Sciatic nerve (tissue), 2 donors: ENCODE results near the gene CCDC38. TPM values are rescaled to one million over a fixed set of nuclear protein-coding genes. Genes with fewer than 3 reads are reported as not detected.
A peak's percentile ranks its signal among the peaks of the same experiment; 100 is the strongest.

ENCODE experiments used
- ATAC-seq: fragments of 200-7000 bp; cut with Tn5 transposase; one replicate; pipeline ENCODE4 v1.9.1; 2020; ENCODE audit warnings: mild to moderate bottlenecking, moderate library complexity
- DNase-seq: peaks from one replicate; pipeline ENCODE4 v3.0.0-alpha.2; 2020; ENCODE audit warnings: low spot score
- intact Hi-C: fragments of 100-400 bp; cut with DNase I; formaldehyde crosslinking; loops from one replicate; pipeline ENCODE4 v1.14.2; 2022
- total RNA-seq: library from RNA; stranded (reverse); fragmentation: NEBNext Ultra II Directional; extraction: Animal tissue kit (Norgen Biotek cat#: 25700); gene quantifications from one replicate; pipeline ENCODE4 v1.2.1, GENCODE V29; 2021
- donor health status: DM: no; HTN: no; CAD: no.
- donor health status: DM: no; HTN: no; CAD: no.

The CCDC38 gene
- total RNA-seq, 1 donor from 2014 or later, result 0.40 TPM

GRCh38 chr12:95908573-95908972, 33.8 kb downstream of the CCDC38 start:
- DNase-seq (no peak), ATAC-seq (no peak)
- intact Hi-C loops, result no loop called here

DNA sequence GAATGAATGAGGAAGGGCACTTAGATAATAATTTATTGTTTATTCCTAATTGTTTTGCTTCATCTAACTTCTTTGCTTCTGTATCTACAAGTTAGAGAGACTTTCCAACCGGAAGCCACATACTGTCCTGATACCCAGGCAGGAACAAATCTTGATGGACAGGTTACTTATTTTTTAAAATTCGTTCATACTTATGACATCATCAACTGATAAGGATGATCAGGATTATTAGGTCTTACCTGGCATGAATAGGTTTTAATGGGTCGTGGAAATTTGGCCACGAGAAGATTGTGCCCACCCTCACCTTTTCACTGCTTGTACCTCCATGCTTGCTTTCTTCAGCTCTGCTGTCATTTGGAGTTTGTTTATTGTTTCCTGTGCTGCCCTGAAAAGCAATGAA, 44.3 kb downstream of the CCDC38 start:
- intact Hi-C loops, result no loop called here
- DNase-seq (no peak), ATAC-seq (no peak)

GRCh38 chr12:95896846-95897245, 45.6 kb downstream of the CCDC38 start:
- intact Hi-C loops, result no loop called here
- DNase-seq, result no peak
- no peak for ATAC-seq

- no peak for ATAC-seq
- DNase-seq, result no peak
- intact Hi-C loops, result no loop called here
Measured at GRCh38 chr12:95890958-95891357, 51.5 kb downstream of the CCDC38 start.

- no peak for DNase-seq
- no peak for ATAC-seq
- intact Hi-C loops, result no loop called here
Measured at GRCh38 chr12:95887311-95887710, 55.1 kb downstream of the CCDC38 start.

- ATAC-seq, result no peak
- no peak for DNase-seq
- intact Hi-C loops, result no loop called here
Measured at GRCh38 chr12:95884998-95885397, 57.4 kb downstream of the CCDC38 start.

GRCh38 chr12:95882873-95883272, 59.5 kb downstream of the CCDC38 start:
- ATAC-seq (no peak), DNase-seq (no peak)
- intact Hi-C loops, result no loop called here

- intact Hi-C loops, result no loop called here
- ATAC-seq (no peak), DNase-seq (no peak)
Measured at GRCh38 chr12:95882080-95882479, 60.3 kb downstream of the CCDC38 start.

- DNase-seq (no peak), ATAC-seq (no peak)
- intact Hi-C loops, result no loop called here
Measured at GRCh38 chr12:95881331-95881955, 61.0 kb downstream of the CCDC38 start.

DNA sequence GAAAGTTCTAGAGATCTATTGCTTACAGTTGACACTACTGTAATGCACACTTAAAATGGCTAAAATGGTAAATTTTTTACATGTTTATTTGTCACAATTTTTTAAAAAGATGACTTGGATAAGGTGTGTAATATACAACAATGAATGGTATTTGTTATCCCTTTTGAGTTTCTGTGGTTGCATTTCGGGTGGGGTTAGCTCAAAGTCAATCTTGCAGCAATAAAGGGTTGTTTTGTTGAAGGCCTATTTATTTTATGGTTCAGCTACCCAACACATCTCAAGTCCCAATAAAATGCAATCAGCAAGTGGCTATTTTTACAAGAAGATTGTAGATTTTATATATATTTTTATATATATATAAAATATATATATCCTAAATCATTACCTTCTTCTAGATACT, 61.5 kb downstream of the CCDC38 start:
- intact Hi-C loops, result no loop called here
- DNase-seq (no peak), ATAC-seq (no peak)

DNA sequence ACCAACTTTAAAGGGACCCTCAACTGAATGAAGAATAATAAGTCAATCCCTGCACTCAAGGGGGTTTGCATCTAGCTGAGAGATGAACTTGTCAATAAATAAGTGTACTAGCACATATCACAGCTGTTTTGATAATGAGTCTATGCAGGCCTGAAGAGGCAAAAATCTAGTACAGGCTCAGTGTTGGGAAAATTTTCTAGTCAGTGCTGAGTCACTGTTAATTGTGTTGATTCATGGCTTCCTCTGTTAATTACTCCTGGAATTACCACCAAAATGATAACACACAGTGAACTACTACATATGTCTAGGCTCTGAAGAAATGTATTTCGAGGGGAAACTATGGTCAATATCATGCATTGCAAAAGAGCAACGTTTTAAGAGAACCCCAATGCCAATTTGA, 64.8 kb downstream of the CCDC38 start:
- ATAC-seq, result no peak
- intact Hi-C loops, result no loop called here
- no peak for DNase-seq

- DNase-seq, result no peak
- intact Hi-C loops, result no loop called here
- no peak for ATAC-seq
Measured at GRCh38 chr12:95874452-95874851, 68.0 kb downstream of the CCDC38 start.

- DNase-seq (no peak), ATAC-seq (no peak)
- intact Hi-C loops, result no loop called here
Measured at GRCh38 chr12:95870897-95871296, 71.5 kb downstream of the CCDC38 start.

DNA sequence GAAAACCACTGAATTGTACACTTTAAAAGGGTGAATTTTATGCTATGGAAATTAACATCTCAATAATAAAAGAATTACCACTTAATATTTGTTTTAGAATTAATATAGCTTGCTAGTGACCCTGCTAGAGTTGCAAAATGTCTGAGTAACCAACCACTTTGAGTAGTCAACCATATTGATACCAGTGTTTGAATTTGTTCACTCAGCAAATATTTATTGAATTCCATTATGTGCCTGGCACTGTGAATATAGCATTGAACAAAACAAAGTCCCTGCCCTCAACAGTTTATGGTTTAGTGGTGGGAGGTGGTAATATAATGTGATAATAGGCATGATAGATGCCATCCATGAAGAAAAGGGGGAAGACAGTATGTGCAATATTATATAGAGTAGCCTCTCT, 79.1 kb downstream of the CCDC38 start:
- ATAC-seq (no peak), DNase-seq (no peak)
- intact Hi-C loops, result no loop called here

DNA sequence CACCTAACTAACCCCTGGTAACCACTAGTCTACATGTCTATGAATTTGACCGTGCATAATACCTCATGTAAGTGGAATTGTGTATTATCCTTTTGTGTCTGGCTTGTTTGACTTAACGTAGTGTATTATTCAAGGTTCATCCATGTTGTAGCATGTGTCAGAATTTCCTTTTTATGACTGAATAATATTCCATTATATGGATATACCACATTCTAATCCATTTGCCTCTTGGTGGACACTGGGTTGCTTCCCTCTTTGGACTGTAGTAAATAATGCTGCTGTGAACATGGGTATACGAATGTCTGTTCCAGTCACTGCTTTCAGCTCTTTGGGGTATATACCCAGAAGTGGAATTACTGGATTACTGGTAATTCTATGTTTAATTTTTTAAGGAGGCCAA, 80.4 kb downstream of the CCDC38 start:
- ATAC-seq (no peak), DNase-seq (no peak)
- intact Hi-C loops, result no loop called here

GRCh38 chr12:95859947-95860850, 82.2 kb downstream of the CCDC38 start:
- intact Hi-C loops, result no loop called here
- ATAC-seq, result no peak
- no peak for DNase-seq

- DNase-seq (no peak), ATAC-seq (no peak)
- intact Hi-C loops, result no loop called here
Measured at GRCh38 chr12:95859344-95859816, 83.0 kb downstream of the CCDC38 start.

DNA sequence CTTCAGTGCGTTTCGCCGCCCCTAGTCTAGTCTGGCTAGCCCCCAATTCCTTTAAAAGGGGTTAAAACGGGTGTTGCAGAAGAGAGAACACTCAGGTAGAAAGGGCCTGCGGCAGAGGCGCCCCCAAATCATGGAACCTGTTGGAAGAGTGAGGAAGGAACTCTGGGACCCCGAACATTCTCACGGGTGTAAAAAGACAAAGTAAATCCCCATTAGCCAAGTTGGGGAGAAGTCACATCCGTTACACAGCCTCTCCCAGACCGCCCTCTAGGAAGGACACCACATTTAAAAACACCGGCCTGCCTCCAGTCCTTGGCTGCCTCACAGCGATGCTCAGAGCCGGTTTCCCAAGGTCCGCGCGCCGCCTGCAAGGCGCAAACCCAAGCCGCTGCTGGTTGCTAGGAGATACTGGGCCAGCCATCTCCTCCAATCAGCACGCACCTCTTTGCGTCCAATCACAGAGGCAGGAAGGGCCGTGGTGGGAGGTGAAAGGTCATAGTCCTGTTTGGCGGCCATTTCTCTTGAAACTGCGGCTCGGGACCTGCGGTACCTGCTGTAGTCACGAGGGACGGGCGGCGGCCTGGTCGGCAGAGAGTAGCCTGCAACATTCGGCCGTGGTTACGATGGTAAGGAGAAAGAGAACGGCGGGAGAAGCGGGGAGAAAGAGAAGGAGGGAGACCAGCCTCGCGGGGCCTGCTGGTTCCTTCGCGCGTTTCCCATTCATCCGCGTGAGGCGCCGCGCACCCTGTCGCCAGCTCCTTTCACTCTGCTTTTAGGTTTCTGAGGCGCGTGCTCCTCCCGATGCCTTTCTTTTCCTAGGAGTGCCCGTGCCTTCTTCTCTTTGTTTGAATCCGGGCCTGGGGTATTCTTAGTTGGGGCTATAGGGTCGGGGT, 83.7 kb downstream of the CCDC38 start, which contains the start of gene SNRPF:
TSS of gene SNRPF (plus strand) at position 502 of the 893 bp plus-strand sequence. CDS start at position 624, 122 bp downstream.
- intact Hi-C loops, result no loop called here
- ATAC-seq (peak; percentile 100), DNase-seq (peak; percentile 97)

DNA sequence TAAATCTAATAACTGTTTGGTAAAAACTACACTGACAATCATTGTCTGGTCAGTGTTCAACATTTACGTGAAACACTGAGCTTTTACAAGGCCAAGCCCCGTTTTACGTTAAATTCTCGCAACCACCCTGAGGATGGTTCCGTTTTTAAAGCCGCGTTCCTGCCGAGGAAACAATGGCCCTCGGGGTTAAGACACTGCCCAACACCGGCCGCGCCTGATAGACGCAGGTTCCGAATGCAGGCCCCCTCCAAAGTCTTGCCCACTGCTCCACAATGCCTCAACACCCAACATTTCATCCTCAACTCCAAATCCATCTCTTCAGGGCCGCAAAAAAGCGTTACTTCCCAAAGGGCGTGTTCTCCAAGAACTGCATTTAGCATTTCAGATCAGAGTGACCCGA, 84.6 kb downstream of the CCDC38 start:
- DNase-seq (no peak), ATAC-seq (no peak)
- intact Hi-C loops, result no loop called here
